22Rv1 (cell line): ENCODE data around the gene ATAD1.
"Not testable (repeated sequence)": the region's sequence is repeated elsewhere in the genome, so short reads cannot be mapped to it uniquely, and the experiment has no call there.

Experiments
- H3K27ac ChIP-seq: fragments of 450-650 bp; 2 replicates; pipeline ENCODE4 v1.5.1; 2017
- CTCF ChIP-seq: fragments of 450-650 bp; IDR thresholded peaks from 2 replicates; pipeline ENCODE4 v1.5.1; 2017; ENCODE audit warnings: mild to moderate bottlenecking
- ZFX ChIP-seq: fragments of 450-650 bp; IDR thresholded peaks from 2 replicates; pipeline ENCODE4 v1.6.1; 2017; ENCODE audit warnings: antibody characterized with exemption, borderline replicate concordance

The ATAD1 gene

GRCh38 chr10:87852089-87852488 is 34.1 kb upstream of the ATAD1 start:
- H3K27ac ChIP-seq = no peak overlapping the region
- TF ChIP-seq CTCF (no peak), ZFX (no peak)

- TF ChIP-seq ZFX (no peak), CTCF (peak; percentile 82)
- H3K27ac ChIP-seq = no peak overlapping the region
These were observed 32.7 kb upstream of the ATAD1 start for GRCh38 chr10:87850742-87851205.

GRCh38 chr10:87849001-87849400 is 31.0 kb upstream of the ATAD1 start:
- TF ChIP-seq CTCF (no peak), ZFX (no peak)

GRCh38 chr10:87847550-87847949 is 29.5 kb upstream of the ATAD1 start:
- H3K27ac ChIP-seq = no peak overlapping the region
- no peak for TF ChIP-seq CTCF
- TF ChIP-seq ZFX = no peak

More at GRCh38 chr10:87849001-87849400, 31.0 kb upstream of the ATAD1 start:
- H3K27ac ChIP-seq = no peak overlapping the region

- H3K27ac ChIP-seq = not testable (repeated sequence)
These were observed 28.7 kb upstream of the ATAD1 start for GRCh38 chr10:87846711-87847110.

GRCh38 chr10:87846023-87846422 is 28.0 kb upstream of the ATAD1 start:
- TF ChIP-seq CTCF = no peak
- TF ChIP-seq ZFX = no peak
- H3K27ac ChIP-seq = no peak overlapping the region; the same call in 1 of the 2 replicates

- no peak overlapping the region; the same call in 1 of the 2 replicates for H3K27ac ChIP-seq
- TF ChIP-seq CTCF (no peak), ZFX (no peak)
These were observed 27.6 kb upstream of the ATAD1 start for GRCh38 chr10:87845624-87845998.
